Adrenal gland (tissue), 12 donors: ENCODE measurements around the gene MAML2. TPM values are rescaled to one million over a fixed set of nuclear protein-coding genes. Genes with fewer than 3 reads are reported as not detected.

Source experiments
- DNase-seq, 7 donors: peaks; one replicate each; pipeline ENCODE4 v3.0.0-alpha.2; 2019 to 2020
- H3K27ac ChIP-seq, 5 donors: fragments of 200-600 bp; sonication (generic) in 4 of 5; 1 replicate in 3 of 5; 2 replicates in 2 of 5; pipeline versions ENCODE4 v1.5.1 to v1.8.0; 2016 to 2020; ENCODE audit warnings: mild to moderate bottlenecking in 1 of 5
- H3K27me3 ChIP-seq: fragments of 200-600 bp; 2 replicates; pipeline ENCODE4 v1.8.0; 2021
- H3K36me3 ChIP-seq, 2 donors: fragments of 200-600 bp; replicated peaks in 1 of 2; 1 replicate in 1 of 2; 2 replicates in 1 of 2; pipeline versions ENCODE4 v1.5.1 to v1.8.0; 2018 to 2022
- H3K4me1 ChIP-seq, 2 donors: fragments of 200-600 bp; replicated peaks in 1 of 2; 1 replicate in 1 of 2; 2 replicates in 1 of 2; pipeline versions ENCODE4 v1.5.1 to v1.8.0; 2018 to 2021
- H3K4me3 ChIP-seq, 4 donors: fragments of 200-600 bp; sonication (generic) in 3 of 4; one replicate each; pipeline ENCODE4 v1.5.1; 2016 to 2018
- H3K9me3 ChIP-seq, 3 donors: fragments of 200-600 bp; sonication (generic) in 1 of 3; replicated peaks in 1 of 3; 1 replicate in 2 of 3; 2 replicates in 1 of 3; pipeline versions ENCODE4 v1.5.1 to v1.8.0; 2016 to 2021
- CTCF ChIP-seq, 6 experiments: fragments of 450-650 bp in 4 of 6; fragments of 200-600 bp in 2 of 6; sonication (generic) in 1 of 6; IDR thresholded peaks; 1 replicate in 5 of 6; 2 replicates in 1 of 6; pipeline versions ENCODE4 v1.5.1 to v1.8.0; 2016 to 2021; ENCODE audit warnings: antibody characterized with exemption in 6 of 6, mild to moderate bottlenecking in 2 of 6, moderate library complexity in 1 of 6
- POLR2A ChIP-seq, 2 donors: fragments of 450-650 bp; IDR thresholded peaks; one replicate each; pipeline ENCODE4 v1.6.1; 2017; ENCODE audit warnings: antibody characterized with exemption in 2 of 2, mild to moderate bottlenecking in 2 of 2, moderate library complexity in 1 of 2
- WGBS, 4 donors: extraction: QIAGEN DNeasy Blood & Tissue Kit in 2 of 4; methylation state at CpG; one replicate each; pipeline versions ENCODE4 v1.1.5 to v1.1.7; 2013 to 2017; 5-methylcytosine and 5-hydroxymethylcytosine counted together
- intact Hi-C, 2 donors: fragments of 100-400 bp; cut with DNase I; formaldehyde crosslinking; loops; one replicate each; pipeline versions ENCODE4 v1.14.1 to v1.15.0; 2022 to 2023
- polyA plus RNA-seq, 3 donors: library from polyadenylated mRNA; stranded (reverse); fragments of 200-250 nt in 2 of 3; fragments of 350-450 nt in 1 of 3; fragmentation: Illumina TruSeq in 1 of 3; extraction: RNeasy Lipid Tissue Mini Kit (QIAGEN cat#74804) in 1 of 3; gene quantifications; one replicate each; pipeline ENCODE4 v1.2.3, GENCODE V29; 2013 to 2014
- total RNA-seq, 9 donors: library from RNA; depleted of rRNA in 4 of 9; stranded (reverse); fragments of >200 nt in 4 of 9; fragments of 120-200 nt in 1 of 9; fragmentation: NEBNext Ultra II Directional in 1 of 9; extraction: Animal tissue kit (Norgen Biotek cat#: 25700) in 1 of 9; gene quantifications; one replicate each; pipeline versions ENCODE4 v1.1.0 to v1.2.4, GENCODE V29; 2013 to 2023
- donor health status: healthy with polysubstance abuse.
- donor health status: Bipolar disorder and iron deficiency.
- donor health status: DM: yes; HTN: yes; CAD: no.
- donor health status: DM: no; HTN: no; CAD: no.
- donor health status: DM: no; HTN: no; CAD: no.
- donor health status: DM: yes; HTN: yes; CAD: no.

The MAML2 gene
- total and polyA plus RNA-seq, 12 donors = 1.4 to 19.4 (median 7.6) TPM

GRCh38 chr11:96219981-96220623, 122.9 kb downstream of the MAML2 start:
- peak overlapping the region in 2 of 5 donors; percentile 36 to 39 for H3K27ac ChIP-seq
- intact Hi-C loops = no loop called here
- no peak for TF ChIP-seq CTCF (IDR thresholded peaks at IDR 0.05)
- TF ChIP-seq POLR2A (IDR thresholded peaks at IDR 0.05) = no peak
- peaks cover 0 to 33% of the 10 kb centered on the region in 2 donors for H3K4me1 ChIP-seq
- 41 to 58% (median 48%) methylated on average over 3 of the region's 3 CpGs for WGBS, 4 donors
- no peak overlapping the region for H3K4me3 ChIP-seq
- H3K27me3 ChIP-seq = no peaks in the 10 kb centered on the region
- DNase-seq = peak in 3 of 7 donors; percentile 29 to 58 (median 30)
- H3K36me3 ChIP-seq = no peaks in the 10 kb centered on the region
- no peaks in the 10 kb centered on the region for H3K9me3 ChIP-seq

GRCh38 chr11:96218901-96219300, 124.1 kb downstream of the MAML2 start:
- TF ChIP-seq POLR2A (IDR thresholded peaks at IDR 0.05) (no peak), CTCF (IDR thresholded peaks at IDR 0.05) (no peak)
- no peak for DNase-seq
- no peaks in the 10 kb centered on the region for H3K36me3 ChIP-seq
- intact Hi-C loops = no loop called here
- H3K4me3 ChIP-seq = no peak overlapping the region
- no peaks in the 10 kb centered on the region for H3K9me3 ChIP-seq
- WGBS, 4 donors = 57 to 98% (median 82%) methylated on average over 3 of the region's 3 CpGs
- peaks cover 0 to 43% of the 10 kb centered on the region in 2 donors for H3K4me1 ChIP-seq
- peak overlapping the region in 1 of 5 donors; percentile 23 for H3K27ac ChIP-seq
- no peaks in the 10 kb centered on the region for H3K27me3 ChIP-seq

- no peak overlapping the region for H3K27ac ChIP-seq
- H3K4me3 ChIP-seq = no peak overlapping the region
- peaks cover 0 to 49% of the 10 kb centered on the region in 2 donors for H3K4me1 ChIP-seq
- intact Hi-C loops = no loop called here
- no peaks in the 10 kb centered on the region for H3K9me3 ChIP-seq
- WGBS, 4 donors = 61 to 68% (median 64%) methylated on average over 5 of the region's 5 CpGs
- no peaks in the 10 kb centered on the region for H3K27me3 ChIP-seq
- H3K36me3 ChIP-seq = no peaks in the 10 kb centered on the region
- no peak for TF ChIP-seq POLR2A (IDR thresholded peaks at IDR 0.05)
- TF ChIP-seq CTCF (IDR thresholded peaks at IDR 0.05) = no peak
- no peak for DNase-seq
Observed at GRCh38 chr11:96218006-96218405, 125.0 kb downstream of the MAML2 start.

GRCh38 chr11:96217206-96217605, 125.8 kb downstream of the MAML2 start:
- no peaks in the 10 kb centered on the region for H3K9me3 ChIP-seq
- TF ChIP-seq POLR2A (IDR thresholded peaks at IDR 0.05) = no peak
- TF ChIP-seq CTCF (IDR thresholded peaks at IDR 0.05) = no peak
- H3K4me1 ChIP-seq = peaks cover 0 to 57% of the 10 kb centered on the region in 2 donors
- DNase-seq = no peak
- intact Hi-C loops = no loop called here
- WGBS, 4 donors = 91 to 94% (median 92%) methylated on average over 5 of the region's 5 CpGs
- H3K4me3 ChIP-seq = no peak overlapping the region
- H3K27ac ChIP-seq = peak overlapping the region in 1 of 5 donors; percentile 45
- no peaks in the 10 kb centered on the region for H3K27me3 ChIP-seq
- no peaks in the 10 kb centered on the region for H3K36me3 ChIP-seq
